ENCODE results near the gene HERC5. TPM values are rescaled to one million over a fixed set of nuclear protein-coding genes. Genes with fewer than 3 reads are reported as not detected.

The HERC5 gene
- polyA plus RNA-seq, 2 of the 4 experiments (the other 2 are of a cell fraction), result 4.3 to 5.1 TPM

GRCh38 chr4:88533937-88534750, 77.2 kb downstream of the HERC5 start:
- FAIRE-seq (no peak), DNase-seq (ENCODE audit: low read depth in 1 of 2, low spot score in 1 of 2) (no peak), ATAC-seq (no peak)
- CTCF ChIA-PET, result interaction anchor here (0.9 to 3.1 kb wide), 3 partner anchors 125 to 490 kb away, joined by 3 to 15 read pairs (median 3); no protein-coding TSS in a partner anchor
- TF ChIP-seq, protein P1, sequence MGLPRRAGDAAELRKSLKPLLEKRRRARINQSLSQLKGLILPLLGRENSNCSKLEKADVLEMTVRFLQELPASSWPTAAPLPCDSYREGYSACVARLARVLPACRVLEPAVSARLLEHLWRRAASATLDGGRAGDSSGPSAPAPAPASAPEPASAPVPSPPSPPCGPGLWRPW (IDR thresholded peaks at IDR 0.05), result no peak
- no peak for TF ChIP-seq ZFP36 (IDR thresholded peaks at IDR 0.05; ENCODE audit: borderline replicate concordance, partially characterized antibody)
- TF ChIP-seq TFCP2L1 (CRISPR knock-in tag; IDR thresholded peaks at IDR 0.05), result no peak
- no peak for TF ChIP-seq FOSL2 (IDR thresholded peaks at IDR 0.05)
- peak; percentile 36; the same call in 1 of the 2 replicates for TF ChIP-seq FOSL2 (CRISPR knock-in tag; IDR thresholded peaks at IDR 0.05)
- TF ChIP-seq, protein P2, sequence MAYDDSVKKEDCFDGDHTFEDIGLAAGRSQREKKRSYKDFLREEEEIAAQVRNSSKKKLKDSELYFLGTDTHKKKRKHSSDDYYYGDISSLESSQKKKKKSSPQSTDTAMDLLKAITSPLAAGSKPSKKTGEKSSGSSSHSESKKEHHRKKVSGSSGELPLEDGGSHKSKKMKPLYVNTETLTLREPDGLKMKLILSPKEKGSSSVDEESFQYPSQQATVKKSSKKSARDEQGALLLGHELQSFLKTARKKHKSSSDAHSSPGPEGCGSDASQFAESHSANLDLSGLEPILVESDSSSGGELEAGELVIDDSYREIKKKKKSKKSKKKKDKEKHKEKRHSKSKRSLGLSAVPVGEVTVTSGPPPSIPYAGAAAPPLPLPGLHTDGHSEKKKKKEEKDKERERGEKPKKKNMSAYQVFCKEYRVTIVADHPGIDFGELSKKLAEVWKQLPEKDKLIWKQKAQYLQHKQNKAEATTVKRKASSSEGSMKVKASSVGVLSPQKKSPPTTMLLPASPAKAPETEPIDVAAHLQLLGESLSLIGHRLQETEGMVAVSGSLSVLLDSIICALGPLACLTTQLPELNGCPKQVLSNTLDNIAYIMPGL (CRISPR knock-in tag; IDR thresholded peaks at IDR 0.05; ENCODE audit: borderline replicate concordance), result no peak
- Histone ChIP-seq H3K4me2 (no peak overlapping the region), H3K4me1 (no peaks in the 10 kb centered on the region), H3K9me3 (no peaks in the 10 kb centered on the region), H3K4me3 (no peak overlapping the region), H3K27ac (no peak overlapping the region)
- POLR2A ChIA-PET, result no interaction called here
- WGBS (ENCODE audit: missing lambda C conversion rate), result 47% methylated on average over 4 of the region's 4 CpGs

DNA sequence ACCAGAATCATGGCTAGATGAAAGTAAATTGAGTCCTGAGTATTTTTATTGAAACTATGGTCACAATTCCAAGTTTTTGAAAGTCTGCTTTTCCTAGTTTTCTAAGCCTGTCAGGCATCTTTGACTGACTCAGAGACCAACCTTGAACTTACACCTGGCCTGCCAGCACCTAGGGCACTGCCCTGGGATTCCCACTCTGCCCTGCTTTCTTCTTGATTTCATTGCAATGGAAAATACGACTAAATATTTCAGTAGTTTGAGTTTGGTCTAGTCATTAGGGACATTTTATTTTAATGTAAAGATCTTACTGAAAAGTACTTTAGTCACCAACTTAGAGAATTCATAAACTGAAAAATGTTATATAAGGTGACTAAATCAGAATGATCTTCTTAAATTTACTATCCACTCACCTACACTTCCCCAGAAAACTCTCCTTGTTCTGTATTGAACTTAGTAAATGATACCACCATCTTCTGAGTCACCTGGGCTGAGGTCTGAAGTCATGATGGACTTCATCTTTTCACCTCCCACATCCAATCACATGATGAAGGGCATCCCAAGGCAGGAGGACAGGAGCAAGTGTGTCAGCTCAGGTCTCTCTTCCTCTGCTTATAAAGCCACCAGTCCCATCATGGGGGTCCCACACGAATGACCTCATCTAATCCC, 78.3 kb downstream of the HERC5 start:
- Histone ChIP-seq H3K4me3 (no peak overlapping the region), H3K4me2 (no peak overlapping the region), H3K27ac (no peak overlapping the region), H3K4me1 (no peaks in the 10 kb centered on the region), H3K9me3 (no peaks in the 10 kb centered on the region)
- DNase-seq (ENCODE audit: low read depth in 1 of 2, low spot score in 1 of 2) (no peak), FAIRE-seq (no peak), ATAC-seq (no peak)
- POLR2A ChIA-PET, result no interaction called here
- TF ChIP-seq JUNB (IDR thresholded peaks at IDR 0.05) (no peak), FOSB (CRISPR knock-in tag; IDR thresholded peaks at IDR 0.05) (no peak), CHD4 (IDR thresholded peaks at IDR 0.05; ENCODE audit: borderline replicate concordance) (no peak), HOXB5 (CRISPR knock-in tag; IDR thresholded peaks at IDR 0.05) (no peak), ZSCAN20 (CRISPR knock-in tag; IDR thresholded peaks at IDR 0.05) (no peak), FOXS1 (CRISPR knock-in tag; IDR thresholded peaks at IDR 0.05) (no peak), RNF2 (IDR thresholded peaks at IDR 0.05; ENCODE audit: borderline replicate concordance, low read depth) (no peak)
- CTCF ChIA-PET, result interaction anchor here (0.9 to 3.2 kb wide), 4 partner anchors 124 to 488 kb away, joined by 3 to 19 read pairs (median 4); no protein-coding TSS in a partner anchor
- WGBS (ENCODE audit: missing lambda C conversion rate), result 41% methylated on average over 2 of the region's 2 CpGs

- ATAC-seq, result no peak
- no peak for FAIRE-seq
- Histone ChIP-seq H3K4me1 (no peaks in the 10 kb centered on the region), H3K4me3 (no peak overlapping the region), H3K27ac (no peak overlapping the region), H3K9me3 (no peaks in the 10 kb centered on the region), H3K4me2 (no peak overlapping the region)
- ChIA-PET POLR2A (no interaction called here), CTCF (interaction anchor here (3.2 kb wide), 1 partner anchor 121 kb away, joined by 19 read pairs; no protein-coding TSS in a partner anchor)
- 78% methylated on average over 1 of the region's 1 CpG for WGBS (ENCODE audit: missing lambda C conversion rate)
- TF ChIP-seq BHLHE40 (IDR thresholded peaks at IDR 0.05; ENCODE audit: low read depth, low read length) (no peak), PHF8 (IDR thresholded peaks at IDR 0.05; ENCODE audit: borderline replicate concordance, low read depth) (no peak)
- TF ChIP-seq, protein P3, sequence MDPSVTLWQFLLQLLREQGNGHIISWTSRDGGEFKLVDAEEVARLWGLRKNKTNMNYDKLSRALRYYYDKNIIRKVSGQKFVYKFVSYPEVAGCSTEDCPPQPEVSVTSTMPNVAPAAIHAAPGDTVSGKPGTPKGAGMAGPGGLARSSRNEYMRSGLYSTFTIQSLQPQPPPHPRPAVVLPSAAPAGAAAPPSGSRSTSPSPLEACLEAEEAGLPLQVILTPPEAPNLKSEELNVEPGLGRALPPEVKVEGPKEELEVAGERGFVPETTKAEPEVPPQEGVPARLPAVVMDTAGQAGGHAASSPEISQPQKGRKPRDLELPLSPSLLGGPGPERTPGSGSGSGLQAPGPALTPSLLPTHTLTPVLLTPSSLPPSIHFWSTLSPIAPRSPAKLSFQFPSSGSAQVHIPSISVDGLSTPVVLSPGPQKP (IDR thresholded peaks at IDR 0.05; ENCODE audit: low read depth, low read length), result no peak
- DNase-seq (ENCODE audit: low read depth in 1 of 2, low spot score in 1 of 2), result no peak
These were observed 80.8 kb downstream of the HERC5 start for GRCh38 chr4:88537709-88538108.

Data from A549 (cell line).